ENCODE data around the gene HDHD5.

The HDHD5 gene

GRCh38 chr22:17145021-17145680 lies 13.9 kb downstream of the HDHD5 start:
- Histone ChIP-seq H3K79me2 (ENCODE audit: low read length) (peaks cover 50% of the 10 kb centered on the region), H3K27me3 (ENCODE audit: low read depth, low read length) (no peaks in the 10 kb centered on the region), H3K4me3 (ENCODE audit: low read length) (no peak overlapping the region), H4K20me1 (ENCODE audit: insufficient read depth, low read length) (peaks cover 31% of the 10 kb centered on the region), H3K36me3 (replicated peaks; ENCODE audit: low read depth, low read length) (peaks cover 67% of the 10 kb centered on the region), H3K4me1 (ENCODE audit: low read length) (no peaks in the 10 kb centered on the region), H3K9me3 (ENCODE audit: insufficient read depth, low read length) (no peaks in the 10 kb centered on the region), H3K9ac (ENCODE audit: low read length) (no peak overlapping the region), H3K27ac (ENCODE audit: low read length) (no peak overlapping the region), H2AFZ (ENCODE audit: low read depth, low read length) (no peak overlapping the region), H3K4me2 (ENCODE audit: low read length) (no peak overlapping the region)
- TF ChIP-seq, protein P1, sequence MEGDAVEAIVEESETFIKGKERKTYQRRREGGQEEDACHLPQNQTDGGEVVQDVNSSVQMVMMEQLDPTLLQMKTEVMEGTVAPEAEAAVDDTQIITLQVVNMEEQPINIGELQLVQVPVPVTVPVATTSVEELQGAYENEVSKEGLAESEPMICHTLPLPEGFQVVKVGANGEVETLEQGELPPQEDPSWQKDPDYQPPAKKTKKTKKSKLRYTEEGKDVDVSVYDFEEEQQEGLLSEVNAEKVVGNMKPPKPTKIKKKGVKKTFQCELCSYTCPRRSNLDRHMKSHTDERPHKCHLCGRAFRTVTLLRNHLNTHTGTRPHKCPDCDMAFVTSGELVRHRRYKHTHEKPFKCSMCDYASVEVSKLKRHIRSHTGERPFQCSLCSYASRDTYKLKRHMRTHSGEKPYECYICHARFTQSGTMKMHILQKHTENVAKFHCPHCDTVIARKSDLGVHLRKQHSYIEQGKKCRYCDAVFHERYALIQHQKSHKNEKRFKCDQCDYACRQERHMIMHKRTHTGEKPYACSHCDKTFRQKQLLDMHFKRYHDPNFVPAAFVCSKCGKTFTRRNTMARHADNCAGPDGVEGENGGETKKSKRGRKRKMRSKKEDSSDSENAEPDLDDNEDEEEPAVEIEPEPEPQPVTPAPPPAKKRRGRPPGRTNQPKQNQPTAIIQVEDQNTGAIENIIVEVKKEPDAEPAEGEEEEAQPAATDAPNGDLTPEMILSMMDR (IDR thresholded peaks at IDR 0.05; ENCODE audit: low read depth, low read length): no peak
- no peak for TF ChIP-seq EZH2phosphoT487 (IDR thresholded peaks at IDR 0.05; ENCODE audit: low read depth)

GRCh38 chr22:17143826-17144225 lies 15.3 kb downstream of the HDHD5 start:
- H3K4me2 ChIP-seq (ENCODE audit: low read length): no peak overlapping the region
- H3K79me2 ChIP-seq (ENCODE audit: low read length): peaks cover 37% of the 10 kb centered on the region
- H3K27me3 ChIP-seq (ENCODE audit: low read depth, low read length): no peaks in the 10 kb centered on the region
- H3K4me1 ChIP-seq (ENCODE audit: low read length): no peaks in the 10 kb centered on the region
- TF ChIP-seq, protein P1 (IDR thresholded peaks at IDR 0.05; ENCODE audit: low read depth, low read length): no peak
- TF ChIP-seq EZH2phosphoT487 (IDR thresholded peaks at IDR 0.05; ENCODE audit: low read depth): no peak
- H4K20me1 ChIP-seq (ENCODE audit: insufficient read depth, low read length): peaks cover 18% of the 10 kb centered on the region
- no peak overlapping the region for H3K4me3 ChIP-seq (ENCODE audit: low read length)
- H3K9me3 ChIP-seq (ENCODE audit: insufficient read depth, low read length): no peaks in the 10 kb centered on the region
- H3K36me3 ChIP-seq (replicated peaks; ENCODE audit: low read depth, low read length): peaks cover 63% of the 10 kb centered on the region
- H2AFZ ChIP-seq (ENCODE audit: low read depth, low read length): no peak overlapping the region
- no peak overlapping the region for H3K27ac ChIP-seq (ENCODE audit: low read length)
- H3K9ac ChIP-seq (ENCODE audit: low read length): no peak overlapping the region

DNA sequence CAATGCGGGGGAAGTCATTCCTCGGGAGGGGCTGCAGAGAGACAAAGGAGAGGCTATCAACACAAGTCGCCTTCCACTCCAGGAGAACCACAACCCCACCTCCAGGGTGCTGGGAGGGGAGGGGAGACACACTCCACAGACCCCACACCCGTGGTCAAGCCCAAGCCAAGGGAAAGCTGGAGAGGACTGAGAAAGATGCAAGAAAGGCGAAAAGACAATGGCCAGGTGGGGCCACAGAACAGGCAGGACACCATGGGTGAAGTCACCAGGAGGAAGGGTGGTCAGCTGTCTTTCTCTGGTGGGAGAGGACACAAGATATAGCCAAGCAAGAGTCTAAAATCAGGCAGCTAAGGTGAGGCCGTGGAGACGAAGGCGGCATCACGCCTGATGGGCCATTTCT lies 16.0 kb downstream of the HDHD5 start:
- Histone ChIP-seq H3K4me3 (ENCODE audit: low read length) (no peak overlapping the region), H3K27me3 (ENCODE audit: low read depth, low read length) (no peaks in the 10 kb centered on the region), H3K4me1 (ENCODE audit: low read length) (no peaks in the 10 kb centered on the region), H4K20me1 (ENCODE audit: insufficient read depth, low read length) (peaks cover 15% of the 10 kb centered on the region), H2AFZ (ENCODE audit: low read depth, low read length) (no peak overlapping the region), H3K4me2 (ENCODE audit: low read length) (no peak overlapping the region), H3K36me3 (replicated peaks; ENCODE audit: low read depth, low read length) (peaks cover 62% of the 10 kb centered on the region), H3K27ac (ENCODE audit: low read length) (no peak overlapping the region), H3K79me2 (ENCODE audit: low read length) (peaks cover 29% of the 10 kb centered on the region), H3K9ac (ENCODE audit: low read length) (no peak overlapping the region), H3K9me3 (ENCODE audit: insufficient read depth, low read length) (no peaks in the 10 kb centered on the region)
- TF ChIP-seq, protein P1 (IDR thresholded peaks at IDR 0.05; ENCODE audit: low read depth, low read length): no peak
- no peak for TF ChIP-seq EZH2phosphoT487 (IDR thresholded peaks at IDR 0.05; ENCODE audit: low read depth)

DNA sequence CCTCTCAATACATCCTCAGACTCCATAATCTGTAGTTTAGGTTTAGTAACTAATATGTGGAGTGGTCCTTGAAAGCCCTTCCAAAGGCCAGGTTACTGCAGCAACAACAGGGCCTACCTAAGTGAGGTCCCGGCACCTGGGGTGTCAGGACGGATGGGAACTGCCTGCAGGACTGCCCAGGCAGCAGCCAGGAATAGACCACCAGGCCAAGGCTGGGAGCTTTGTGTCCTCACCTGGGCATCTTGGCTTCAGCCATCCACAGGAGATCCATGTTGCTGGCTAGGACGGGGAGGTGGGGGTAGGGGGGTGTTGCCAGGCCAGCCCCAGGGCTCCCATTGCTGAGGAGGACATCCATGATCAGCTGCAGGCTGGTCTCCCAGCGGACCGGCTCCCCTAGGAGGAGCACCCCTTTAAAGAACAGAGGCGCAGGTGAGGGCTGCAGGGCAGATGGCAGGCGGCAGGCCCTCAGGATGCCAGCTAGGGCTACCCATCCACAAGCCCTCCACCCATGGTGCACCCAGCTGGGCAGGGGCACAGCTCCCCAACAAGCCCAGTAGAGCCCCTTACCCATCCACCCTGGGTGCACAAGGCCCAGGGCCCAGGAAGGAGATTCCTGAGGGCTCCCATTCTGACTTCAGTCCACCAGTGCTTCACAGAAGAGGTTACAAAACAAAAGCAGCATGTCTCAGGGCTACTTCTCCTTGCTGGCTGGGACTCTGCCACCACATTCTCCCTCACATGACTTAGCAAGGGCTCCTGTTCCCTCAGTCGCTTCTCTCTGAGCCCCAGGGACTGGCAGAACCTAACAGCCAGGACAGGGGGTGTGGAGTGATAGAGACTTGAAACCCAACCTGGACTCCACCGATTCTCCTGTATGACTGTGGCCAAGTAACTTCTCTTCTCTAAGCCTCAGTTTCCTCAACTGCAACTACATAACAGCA lies 18.0 kb downstream of the HDHD5 start:
- peaks cover 67% of the 10 kb centered on the region for H3K36me3 ChIP-seq (replicated peaks; ENCODE audit: low read depth, low read length)
- no peaks in the 10 kb centered on the region for H3K4me1 ChIP-seq (ENCODE audit: low read length)
- H3K27ac ChIP-seq (ENCODE audit: low read length): no peak overlapping the region
- no peaks in the 10 kb centered on the region for H3K9me3 ChIP-seq (ENCODE audit: insufficient read depth, low read length)
- H3K27me3 ChIP-seq (ENCODE audit: low read depth, low read length): no peaks in the 10 kb centered on the region
- H3K4me2 ChIP-seq (ENCODE audit: low read length): no peak overlapping the region
- no peak for TF ChIP-seq EZH2phosphoT487 (IDR thresholded peaks at IDR 0.05; ENCODE audit: low read depth)
- TF ChIP-seq, protein P1 (IDR thresholded peaks at IDR 0.05; ENCODE audit: low read depth, low read length): no peak
- H2AFZ ChIP-seq (ENCODE audit: low read depth, low read length): no peak overlapping the region
- H3K9ac ChIP-seq (ENCODE audit: low read length): no peak overlapping the region
- H4K20me1 ChIP-seq (ENCODE audit: insufficient read depth, low read length): peaks cover 10% of the 10 kb centered on the region
- H3K4me3 ChIP-seq (ENCODE audit: low read length): no peak overlapping the region
- peaks cover 14% of the 10 kb centered on the region; the same call in 1 of the 2 replicates for H3K79me2 ChIP-seq (ENCODE audit: low read length)
